HepG2 (cell line): ENCODE data around the gene H2AZ2. TPM values are rescaled to one million over a fixed set of nuclear protein-coding genes. Genes with fewer than 3 reads are reported as not detected.

Experiments used
- ATAC-seq: fragments of 200-7000 bp; cut with Tn5 transposase; 3 replicates; pipeline ENCODE4 v1.9.1; 2020; ENCODE audit warnings: mild to moderate bottlenecking, moderate library complexity
- BruUV-seq: library from RNA; stranded (reverse); fragments of 400-500 nt; replicated peaks from 2 replicates; lab custom pipeline; 2021; lab: Mats Ljungman, UMichigan
- CTCF ChIA-PET: fragments of 300-600 bp; formaldehyde crosslinking; extraction: SDS; loops from one replicate; lab custom pipeline; 2021; ENCODE audit warnings: low total read pairs, inconsistent platforms, low intra/inter-chr PET ratio; lab: Yijun Ruan, JAX
- POLR2A ChIA-PET: fragments of 350-600 bp; sonication (Branson Sonifier 250); formaldehyde crosslinking; loops from one replicate; lab custom pipeline; 2020; ENCODE audit warnings: antibody characterized with exemption, inconsistent platforms; lab: Yijun Ruan, JAX
- DNase-seq: peaks from one replicate; pipeline ENCODE4 v3.0.0-alpha.2; 2015; ENCODE audit warnings: low spot score
- FAIRE-seq: peaks from 3 replicates; lab custom pipeline; 2011; peaks lifted over from hg19 to GRCh38; lab: Jason Lieb, UNC
- H2AFZ ChIP-seq: one replicate; pipeline ENCODE4 v1.6.1; 2011; ENCODE audit warnings: low read length, inconsistent platforms
- H3K27ac ChIP-seq: fragments of 300-600 bp; 3 replicates; pipeline ENCODE4 v1.8.0; 2011; ENCODE audit warnings: mixed run types, mild to moderate bottlenecking, mixed read lengths, low read length, inconsistent platforms; ENCODE audit not compliant: insufficient read depth; ENCODE audit errors: extremely low read length
- H3K27me3 ChIP-seq, 2 experiments: fragments of 200-600 bp in 1 of 2; 2 replicates in 1 of 2; 3 replicates in 1 of 2; pipeline versions ENCODE4 v1.6.0 to v1.8.0; 2011; ENCODE audit warnings: low read length in 2 of 2, mild to moderate bottlenecking in 2 of 2, moderate library complexity in 2 of 2, inconsistent platforms in 1 of 2; ENCODE audit not compliant: insufficient read depth in 2 of 2, control insufficient read depth in 1 of 2
- H3K36me3 ChIP-seq, 2 experiments: fragments of 200-600 bp in 1 of 2; replicated peaks in 1 of 2; 2 replicates in 1 of 2; 3 replicates in 1 of 2; pipeline versions ENCODE4 v1.5.1 to v1.8.0; 2011; ENCODE audit warnings: low read length in 2 of 2, inconsistent platforms in 1 of 2; ENCODE audit not compliant: insufficient read depth in 2 of 2, control insufficient read depth in 1 of 2
- H3K4me1 ChIP-seq: 2 replicates; pipeline ENCODE4 v1.5.1; 2012; ENCODE audit warnings: low read length, inconsistent platforms; ENCODE audit not compliant: insufficient read depth
- H3K4me2 ChIP-seq: 2 replicates; pipeline ENCODE4 v1.6.0; 2011; ENCODE audit warnings: low read depth, low read length, inconsistent platforms
- H3K4me3 ChIP-seq, 3 experiments: fragments of 200-600 bp in 1 of 3; sonication (generic), shearing (Covaris generic) in 1 of 3; replicated peaks in 1 of 3; 2 replicates each; pipeline ENCODE4 v1.5.1; 2011 to 2016; ENCODE audit warnings: low read length in 3 of 3, inconsistent platforms in 2 of 3, low read depth in 2 of 3, mild to moderate bottlenecking in 2 of 3, control low read depth in 1 of 3, mixed read lengths in 1 of 3; ENCODE audit not compliant: insufficient read depth in 1 of 3
- H3K79me2 ChIP-seq: one replicate; pipeline ENCODE4 v1.6.1; 2011; ENCODE audit warnings: low read length, inconsistent platforms; ENCODE audit not compliant: insufficient read depth
- H3K9ac ChIP-seq: 2 replicates; pipeline ENCODE4 v1.6.0; 2011; ENCODE audit warnings: mild to moderate bottlenecking, low read depth, low read length, inconsistent platforms; ENCODE audit not compliant: insufficient read depth
- H3K9me3 ChIP-seq: 2 replicates; pipeline ENCODE4 v1.5.1; 2012; ENCODE audit warnings: mild to moderate bottlenecking, low read length
- H4K20me1 ChIP-seq: 2 replicates; pipeline ENCODE4 v1.6.0; 2011; ENCODE audit warnings: inconsistent platforms, mild to moderate bottlenecking, low read length, moderate library complexity; ENCODE audit not compliant: insufficient read depth
- ASH2L ChIP-seq: fragments of 300-600, 200-600 bp; sonication (generic); IDR thresholded peaks from 2 replicates; pipeline ENCODE4 v1.7.0; 2017; ENCODE audit warnings: low read depth, mild to moderate bottlenecking, moderate library complexity, mixed read lengths, low read length; ENCODE audit not compliant: insufficient read length
- CENPX ChIP-seq: sonication (generic); formaldehyde crosslinking; IDR thresholded peaks from 2 replicates; pipeline ENCODE4 v1.9.0; 2021; ENCODE audit warnings: mild to moderate bottlenecking, missing genetic modification reagents, moderate library complexity
- FOSL1 ChIP-seq: sonication (generic); formaldehyde crosslinking; IDR thresholded peaks from 2 replicates; pipeline ENCODE4 v1.9.0; 2021; ENCODE audit warnings: missing genetic modification reagents, borderline replicate concordance
- MTA3 ChIP-seq: sonication (generic); formaldehyde crosslinking; IDR thresholded peaks from 2 replicates; pipeline ENCODE4 v1.4.0; 2020; ENCODE audit warnings: missing genetic modification reagents
- NFE2 ChIP-seq: sonication (generic); formaldehyde crosslinking; IDR thresholded peaks from 2 replicates; pipeline ENCODE4 v1.4.0; 2020; ENCODE audit warnings: missing genetic modification reagents
- NFRKB ChIP-seq: fragments of 450-650 bp; IDR thresholded peaks from 2 replicates; pipeline ENCODE4 v1.6.1; 2017
- PAWR ChIP-seq: sonication (generic); formaldehyde crosslinking; IDR thresholded peaks from 2 replicates; pipeline ENCODE4 v1.4.0; 2020; ENCODE audit warnings: missing genetic modification reagents, mild to moderate bottlenecking, borderline replicate concordance
- PAX8 ChIP-seq: sonication (generic); formaldehyde crosslinking; IDR thresholded peaks from 2 replicates; pipeline ENCODE4 v1.8.0; 2022; ENCODE audit warnings: mild to moderate bottlenecking, missing genetic modification reagents, borderline replicate concordance
- PCBP2 ChIP-seq: fragments of 200-400 bp; formaldehyde crosslinking; optimal IDR thresholded peaks from 2 replicates; pipeline ENCODE3; 2018; ENCODE audit warnings: low read length, low read depth; ENCODE audit not compliant: poor library complexity, severe bottlenecking
- SIN3B ChIP-seq: fragments of 150-350 bp; IDR thresholded peaks from 2 replicates; pipeline ENCODE4 v1.6.1; 2014; ENCODE audit warnings: low read length
- ZNF367 ChIP-seq: sonication (generic); formaldehyde crosslinking; IDR thresholded peaks from 2 replicates; pipeline ENCODE4 v1.4.0; 2020; ENCODE audit warnings: missing genetic modification reagents, borderline replicate concordance
- ZNF577 ChIP-seq: sonication (generic); formaldehyde crosslinking; IDR thresholded peaks from 2 replicates; pipeline ENCODE4 v1.4.0; 2020; ENCODE audit warnings: mild to moderate bottlenecking, low read depth, missing genetic modification reagents, borderline replicate concordance
- ZNF883 ChIP-seq: sonication (generic); formaldehyde crosslinking; IDR thresholded peaks from 2 replicates; pipeline ENCODE4 v1.5.1; 2020; ENCODE audit warnings: mild to moderate bottlenecking, missing genetic modification reagents; ENCODE audit errors: not compliant biosample characterization
- WGBS: methylation state at CpG from one replicate; pipeline ENCODE4 v1.1.6; 2017; ENCODE audit warnings: low lambda C conversion rate; 5-methylcytosine and 5-hydroxymethylcytosine counted together
- in situ Hi-C: cut with HindIII; loops from 2 replicates; pipeline ENCODE4 v1.10.0; 2017; ENCODE audit warnings: low pct_unique_long_range_greater_than_20kb; ENCODE audit not compliant: extremely low pct_ligation_motif_present
- intact Hi-C: fragments of 100-400 bp; cut with micrococcal nuclease; formaldehyde crosslinking; loops from one replicate; pipeline ENCODE4 v1.10.0; 2022; ENCODE audit not compliant: unreplicated experiment
- polyA plus RNA-seq, 8 experiments: library from polyadenylated mRNA; depleted of rRNA in 3 of 8; stranded (reverse) in 7 of 8; unstranded in 1 of 8; fragments of >200 nt; fragmentation: Illumina TruSeq in 4 of 8; extraction: Trizol in 4 of 8; gene quantifications; 2 replicates each; pipeline versions ENCODE4 v1.2.1 to v1.2.3, GENCODE V29; 2011 to 2016; ENCODE audit warnings: low read depth in 4 of 8, missing spikeins in 1 of 8, mixed read lengths in 1 of 8; ENCODE audit not compliant: insufficient read depth in 1 of 8
- total RNA-seq, 5 experiments: library from RNA; depleted of rRNA; stranded (reverse); fragments of >200 nt; fragmentation: Illumina TruSeq; extraction: Trizol; gene quantifications; 2 replicates each; pipeline ENCODE4 v1.2.3, GENCODE V29; 2016; ENCODE audit warnings: low read depth in 1 of 5
- TF ChIP-seq, protein P1 (sequence below): sonication (generic); formaldehyde crosslinking; conservative IDR thresholded peaks from 2 replicates; pipeline ENCODE4 v1.4.0; 2020; ENCODE audit warnings: missing genetic modification reagents
- TF ChIP-seq, protein P2 (sequence below): IDR thresholded peaks from 2 replicates; pipeline ENCODE4 v1.6.1; 2016; ENCODE audit warnings: mild to moderate bottlenecking
- TF ChIP-seq, protein P3 (sequence below): sonication (generic); formaldehyde crosslinking; IDR thresholded peaks from 2 replicates; pipeline ENCODE4 v1.9.0; 2022; ENCODE audit warnings: missing genetic modification reagents, mild to moderate bottlenecking, borderline replicate concordance
- TF ChIP-seq, protein P4 (sequence below): IDR thresholded peaks from 2 replicates; pipeline ENCODE4 v1.6.1; 2016; ENCODE audit warnings: missing compliant biosample characterization, missing genetic modification reagents, borderline replicate concordance
- TF ChIP-seq, protein P5 (sequence below): sonication (generic); formaldehyde crosslinking; IDR thresholded peaks from 2 replicates; pipeline ENCODE4 v1.5.0; 2020; ENCODE audit warnings: missing genetic modification reagents

H2AZ2 gene
- total and polyA plus RNA-seq, 2 of the 13 experiments (the other 11 are each of a cell fraction or from before 2014, with no cell fraction given), result 121 to 223 TPM

DNA sequence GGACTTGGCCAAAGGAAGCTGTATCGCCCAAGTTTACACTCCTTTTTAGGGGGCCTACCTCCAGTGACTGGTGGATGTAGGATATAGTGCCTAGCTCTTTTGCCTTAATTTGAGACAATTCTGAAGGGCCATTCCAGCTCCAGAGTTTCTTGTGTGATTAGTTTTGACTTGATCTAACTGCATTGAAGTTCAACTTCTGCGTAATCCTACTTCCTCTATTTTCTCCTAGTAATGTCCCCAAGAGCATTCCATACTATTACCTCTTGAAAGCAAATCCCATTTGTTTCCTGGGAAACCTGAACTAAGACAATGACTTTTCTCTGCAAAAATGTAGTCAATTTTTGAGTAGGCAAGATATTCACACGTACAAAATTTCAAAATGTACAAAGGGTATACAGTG is 4.7 kb upstream of the H2AZ2 start:
- no peak overlapping the region for H2AFZ ChIP-seq
- no peaks in the 10 kb centered on the region for H3K79me2 ChIP-seq
- peaks cover 15% of the 10 kb centered on the region for H3K4me1 ChIP-seq
- no peaks in the 10 kb centered on the region for H3K27me3 ChIP-seq
- H3K27ac ChIP-seq, result no peak overlapping the region
- H3K9ac ChIP-seq, result no peak overlapping the region
- no peaks in the 10 kb centered on the region for H3K36me3 ChIP-seq
- no peaks in the 10 kb centered on the region for H3K9me3 ChIP-seq
- ChIA-PET CTCF (no interaction called here), POLR2A (no interaction called here)
- no peaks in the 10 kb centered on the region for H4K20me1 ChIP-seq
- H3K4me2 ChIP-seq, result no peak overlapping the region
- no peak for ATAC-seq
- in situ Hi-C loops, result loop anchor here (10.0 kb wide), 1 partner anchor 282 kb away; no protein-coding TSS in a partner anchor
- 77% methylated on average over 3 of the region's 3 CpGs for WGBS
- FAIRE-seq, result no peak
- DNase-seq, result no peak
- intact Hi-C loops, result no loop called here
- BruUV-seq, result no TSS peak
- H3K4me3 ChIP-seq, result no peak overlapping the region
- TF ChIP-seq ZNF367 (CRISPR knock-in tag), result no peak
- TF ChIP-seq, protein P1, sequence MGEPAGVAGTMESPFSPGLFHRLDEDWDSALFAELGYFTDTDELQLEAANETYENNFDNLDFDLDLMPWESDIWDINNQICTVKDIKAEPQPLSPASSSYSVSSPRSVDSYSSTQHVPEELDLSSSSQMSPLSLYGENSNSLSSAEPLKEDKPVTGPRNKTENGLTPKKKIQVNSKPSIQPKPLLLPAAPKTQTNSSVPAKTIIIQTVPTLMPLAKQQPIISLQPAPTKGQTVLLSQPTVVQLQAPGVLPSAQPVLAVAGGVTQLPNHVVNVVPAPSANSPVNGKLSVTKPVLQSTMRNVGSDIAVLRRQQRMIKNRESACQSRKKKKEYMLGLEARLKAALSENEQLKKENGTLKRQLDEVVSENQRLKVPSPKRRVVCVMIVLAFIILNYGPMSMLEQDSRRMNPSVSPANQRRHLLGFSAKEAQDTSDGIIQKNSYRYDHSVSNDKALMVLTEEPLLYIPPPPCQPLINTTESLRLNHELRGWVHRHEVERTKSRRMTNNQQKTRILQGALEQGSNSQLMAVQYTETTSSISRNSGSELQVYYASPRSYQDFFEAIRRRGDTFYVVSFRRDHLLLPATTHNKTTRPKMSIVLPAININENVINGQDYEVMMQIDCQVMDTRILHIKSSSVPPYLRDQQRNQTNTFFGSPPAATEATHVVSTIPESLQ (CRISPR knock-in tag), result no peak
- TF ChIP-seq NFE2 (CRISPR knock-in tag), result no peak
- TF ChIP-seq NFRKB, result no peak
- no peak for TF ChIP-seq FOSL1 (CRISPR knock-in tag)
- no peak for TF ChIP-seq ZNF577 (CRISPR knock-in tag)
- TF ChIP-seq PAWR (CRISPR knock-in tag), result no peak
- TF ChIP-seq, protein P2, sequence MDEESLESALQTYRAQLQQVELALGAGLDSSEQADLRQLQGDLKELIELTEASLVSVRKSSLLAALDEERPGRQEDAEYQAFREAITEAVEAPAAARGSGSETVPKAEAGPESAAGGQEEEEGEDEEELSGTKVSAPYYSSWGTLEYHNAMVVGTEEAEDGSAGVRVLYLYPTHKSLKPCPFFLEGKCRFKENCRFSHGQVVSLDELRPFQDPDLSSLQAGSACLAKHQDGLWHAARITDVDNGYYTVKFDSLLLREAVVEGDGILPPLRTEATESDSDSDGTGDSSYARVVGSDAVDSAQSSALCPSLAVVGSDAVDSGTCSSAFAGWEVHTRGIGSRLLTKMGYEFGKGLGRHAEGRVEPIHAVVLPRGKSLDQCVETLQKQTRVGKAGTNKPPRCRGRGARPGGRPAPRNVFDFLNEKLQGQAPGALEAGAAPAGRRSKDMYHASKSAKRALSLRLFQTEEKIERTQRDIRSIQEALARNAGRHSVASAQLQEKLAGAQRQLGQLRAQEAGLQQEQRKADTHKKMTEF (CRISPR knock-in tag), result no peak
- TF ChIP-seq, protein P3, sequence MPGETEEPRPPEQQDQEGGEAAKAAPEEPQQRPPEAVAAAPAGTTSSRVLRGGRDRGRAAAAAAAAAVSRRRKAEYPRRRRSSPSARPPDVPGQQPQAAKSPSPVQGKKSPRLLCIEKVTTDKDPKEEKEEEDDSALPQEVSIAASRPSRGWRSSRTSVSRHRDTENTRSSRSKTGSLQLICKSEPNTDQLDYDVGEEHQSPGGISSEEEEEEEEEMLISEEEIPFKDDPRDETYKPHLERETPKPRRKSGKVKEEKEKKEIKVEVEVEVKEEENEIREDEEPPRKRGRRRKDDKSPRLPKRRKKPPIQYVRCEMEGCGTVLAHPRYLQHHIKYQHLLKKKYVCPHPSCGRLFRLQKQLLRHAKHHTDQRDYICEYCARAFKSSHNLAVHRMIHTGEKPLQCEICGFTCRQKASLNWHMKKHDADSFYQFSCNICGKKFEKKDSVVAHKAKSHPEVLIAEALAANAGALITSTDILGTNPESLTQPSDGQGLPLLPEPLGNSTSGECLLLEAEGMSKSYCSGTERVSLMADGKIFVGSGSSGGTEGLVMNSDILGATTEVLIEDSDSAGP (CRISPR knock-in tag), result no peak
- TF ChIP-seq, protein P4, sequence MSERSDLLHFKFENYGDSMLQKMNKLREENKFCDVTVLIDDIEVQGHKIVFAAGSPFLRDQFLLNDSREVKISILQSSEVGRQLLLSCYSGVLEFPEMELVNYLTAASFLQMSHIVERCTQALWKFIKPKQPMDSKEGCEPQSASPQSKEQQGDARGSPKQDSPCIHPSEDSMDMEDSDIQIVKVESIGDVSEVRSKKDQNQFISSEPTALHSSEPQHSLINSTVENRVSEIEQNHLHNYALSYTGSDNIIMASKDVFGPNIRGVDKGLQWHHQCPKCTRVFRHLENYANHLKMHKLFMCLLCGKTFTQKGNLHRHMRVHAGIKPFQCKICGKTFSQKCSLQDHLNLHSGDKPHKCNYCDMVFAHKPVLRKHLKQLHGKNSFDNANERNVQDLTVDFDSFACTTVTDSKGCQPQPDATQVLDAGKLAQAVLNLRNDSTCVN (CRISPR knock-in tag), result no peak
- TF ChIP-seq PCBP2, result no peak
- TF ChIP-seq ASH2L, result no peak
- TF ChIP-seq PAX8, result no peak
- TF ChIP-seq, protein P5, sequence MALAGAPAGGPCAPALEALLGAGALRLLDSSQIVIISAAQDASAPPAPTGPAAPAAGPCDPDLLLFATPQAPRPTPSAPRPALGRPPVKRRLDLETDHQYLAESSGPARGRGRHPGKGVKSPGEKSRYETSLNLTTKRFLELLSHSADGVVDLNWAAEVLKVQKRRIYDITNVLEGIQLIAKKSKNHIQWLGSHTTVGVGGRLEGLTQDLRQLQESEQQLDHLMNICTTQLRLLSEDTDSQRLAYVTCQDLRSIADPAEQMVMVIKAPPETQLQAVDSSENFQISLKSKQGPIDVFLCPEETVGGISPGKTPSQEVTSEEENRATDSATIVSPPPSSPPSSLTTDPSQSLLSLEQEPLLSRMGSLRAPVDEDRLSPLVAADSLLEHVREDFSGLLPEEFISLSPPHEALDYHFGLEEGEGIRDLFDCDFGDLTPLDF (CRISPR knock-in tag), result no peak
- no peak for TF ChIP-seq ZNF883 (CRISPR knock-in tag)
- no peak for TF ChIP-seq SIN3B
- no peak for TF ChIP-seq MTA3 (CRISPR knock-in tag)
- no peak for TF ChIP-seq CENPX
